Mesenchymal stem cell (in vitro differentiated cells and primary cell): ENCODE measurements around the gene ZRSR2.
A peak's percentile ranks its signal among the peaks of the same experiment; 100 is the strongest.

Experiments
- DNase-seq: peaks from one replicate; pipeline ENCODE4 v3.0.0-alpha.2; 2013
- H2AFZ ChIP-seq: one replicate; pipeline ENCODE4 v1.6.1; 2013; ENCODE audit warnings: low read depth, mild to moderate bottlenecking, control low read depth, inconsistent platforms, low read length, moderate library complexity
- H2AK5ac ChIP-seq: 2 replicates; pipeline ENCODE4 v1.6.1; 2013; ENCODE audit warnings: low read length, moderate library complexity, mild to moderate bottlenecking, inconsistent platforms; ENCODE audit not compliant: severe bottlenecking
- H2BK120ac ChIP-seq: one replicate; pipeline ENCODE4 v1.6.1; 2013; ENCODE audit warnings: low read depth, mild to moderate bottlenecking, inconsistent platforms, low read length, moderate library complexity
- H2BK12ac ChIP-seq, 2 experiments: one replicate each; pipeline ENCODE4 v1.6.1; 2013; ENCODE audit warnings: inconsistent platforms in 2 of 2, low read length in 2 of 2, mild to moderate bottlenecking in 2 of 2, moderate library complexity in 2 of 2, control low read depth in 1 of 2
- H2BK15ac ChIP-seq: one replicate; pipeline ENCODE4 v1.6.1; 2013; ENCODE audit warnings: mild to moderate bottlenecking, low read depth, inconsistent platforms; ENCODE audit not compliant: poor library complexity, severe bottlenecking
- H2BK5ac ChIP-seq: 2 replicates; pipeline ENCODE4 v1.6.1; 2013; ENCODE audit warnings: low read depth, mild to moderate bottlenecking, low read length, control low read depth, inconsistent platforms; ENCODE audit not compliant: poor library complexity, severe bottlenecking
- H3K14ac ChIP-seq, 2 experiments: one replicate each; pipeline ENCODE4 v1.6.1; 2013; ENCODE audit warnings: inconsistent platforms in 2 of 2, low read length in 2 of 2, control low read depth in 1 of 2, mild to moderate bottlenecking in 1 of 2, moderate library complexity in 1 of 2
- H3K18ac ChIP-seq, 2 experiments: one replicate each; pipeline ENCODE4 v1.6.1; 2013; ENCODE audit warnings: inconsistent platforms in 2 of 2, low read length in 2 of 2, control low read depth in 1 of 2, low read depth in 1 of 2, mild to moderate bottlenecking in 1 of 2
- H3K23ac ChIP-seq, 2 experiments: one replicate each; pipeline ENCODE4 v1.6.1; 2013; ENCODE audit warnings: inconsistent platforms in 2 of 2, low read length in 2 of 2, mild to moderate bottlenecking in 2 of 2, moderate library complexity in 2 of 2, control low read depth in 1 of 2
- H3K27ac ChIP-seq: 2 replicates; pipeline ENCODE4 v1.5.1; 2013; ENCODE audit warnings: mild to moderate bottlenecking, moderate library complexity, low read length, control low read depth, inconsistent platforms; ENCODE audit not compliant: poor library complexity, severe bottlenecking
- H3K27me3 ChIP-seq, 2 experiments: 2 replicates each; pipeline versions ENCODE4 v1.6.1 to v1.7.0; 2013; ENCODE audit warnings: low read length in 2 of 2, mild to moderate bottlenecking in 2 of 2, moderate library complexity in 2 of 2, control low read depth in 1 of 2, inconsistent platforms in 1 of 2; ENCODE audit not compliant: control insufficient read depth in 1 of 2, insufficient read depth in 1 of 2
- H3K36me3 ChIP-seq, 2 experiments: 2 replicates each; pipeline versions ENCODE4 v1.6.1 to v1.7.0; 2013; ENCODE audit warnings: low read length in 2 of 2, control low read depth in 1 of 2, inconsistent platforms in 1 of 2, low read depth in 1 of 2, mild to moderate bottlenecking in 1 of 2; ENCODE audit not compliant: insufficient read depth in 2 of 2, control insufficient read depth in 1 of 2
- H3K4ac ChIP-seq, 2 experiments: one replicate each; pipeline ENCODE4 v1.6.1; 2013; ENCODE audit warnings: inconsistent platforms in 2 of 2, low read length in 2 of 2, mild to moderate bottlenecking in 2 of 2, moderate library complexity in 2 of 2, control low read depth in 1 of 2, low read depth in 1 of 2
- H3K4me1 ChIP-seq: 2 replicates; pipeline ENCODE4 v1.6.1; 2013; ENCODE audit warnings: low read depth, low read length, control low read depth; ENCODE audit not compliant: control insufficient read depth, insufficient read depth
- H3K4me2 ChIP-seq: 2 replicates; pipeline ENCODE4 v1.6.1; 2013; ENCODE audit warnings: low read length, mild to moderate bottlenecking, inconsistent platforms; ENCODE audit not compliant: poor library complexity, severe bottlenecking
- H3K4me3 ChIP-seq, 2 experiments: 2 replicates each; pipeline versions ENCODE4 v1.5.1 to v1.7.0; 2013; ENCODE audit warnings: low read length in 2 of 2, mild to moderate bottlenecking in 2 of 2, control low read depth in 1 of 2, low read depth in 1 of 2; ENCODE audit not compliant: insufficient read depth in 1 of 2
- H3K79me1 ChIP-seq: replicated peaks from 2 replicates; pipeline ENCODE4 v1.6.1; 2013; ENCODE audit warnings: mild to moderate bottlenecking, control low read depth, low read length, inconsistent platforms; ENCODE audit not compliant: poor library complexity, severe bottlenecking
- H3K9ac ChIP-seq: 2 replicates; pipeline ENCODE4 v1.7.0; 2013; ENCODE audit warnings: mild to moderate bottlenecking, low read length, moderate library complexity
- H3K9me3 ChIP-seq: 2 replicates; pipeline ENCODE4 v1.7.0; 2013; ENCODE audit warnings: mild to moderate bottlenecking, low read length; ENCODE audit not compliant: control insufficient read depth
- H4K8ac ChIP-seq: one replicate; pipeline ENCODE4 v1.6.1; 2013; ENCODE audit warnings: inconsistent platforms, mild to moderate bottlenecking, low read length, moderate library complexity
- H4K91ac ChIP-seq: one replicate; pipeline ENCODE4 v1.6.1; 2013; ENCODE audit warnings: mild to moderate bottlenecking, low read length, inconsistent platforms
- WGBS: methylation state at CpG from one replicate; pipeline ENCODE4 v1.1.7; 2013; ENCODE audit warnings: mixed read lengths; 5-methylcytosine and 5-hydroxymethylcytosine counted together

ZRSR2 gene

GRCh38 chrX:15786915-15787314 lies 3.4 kb upstream of the ZRSR2 start:
- Histone ChIP-seq H2AFZ (no peak overlapping the region), H3K27ac (no peak overlapping the region), H3K36me3 (peaks cover 0 to 30% of the 10 kb centered on the region in 2 experiments), H3K18ac (no peak overlapping the region), H4K91ac (no peak overlapping the region), H4K8ac (no peak overlapping the region), H2BK5ac (no peak overlapping the region), H3K14ac (no peak overlapping the region), H3K27me3 (no peaks in the 10 kb centered on the region), H3K4ac (no peak overlapping the region), H3K4me1 (no peaks in the 10 kb centered on the region), H2BK120ac (no peak overlapping the region), H3K4me2 (no peak overlapping the region), H2AK5ac (no peak overlapping the region), H3K9ac (no peak overlapping the region), H2BK12ac (no peak overlapping the region), H3K23ac (no peak overlapping the region), H3K79me1 (no peaks in the 10 kb centered on the region), H3K4me3 (no peak overlapping the region), H2BK15ac (no peak overlapping the region), H3K9me3 (no peaks in the 10 kb centered on the region)
- WGBS = 93% methylated on average over 2 of the region's 3 CpGs
- DNase-seq = no peak

GRCh38 chrX:15790769-15791290 lies 546 bp downstream of the ZRSR2 start:
- Histone ChIP-seq H2BK120ac (no peak overlapping the region), H4K8ac (peak overlapping the region; percentile 72), H3K36me3 (peaks cover 3 to 28% of the 10 kb centered on the region in 2 experiments), H3K14ac (no peak overlapping the region), H2BK5ac (no peak overlapping the region), H3K23ac (no peak overlapping the region), H3K27ac (peak overlapping the region; percentile 91), H2AFZ (peak overlapping the region; percentile 82), H3K27me3 (no peaks in the 10 kb centered on the region), H4K91ac (no peak overlapping the region), H3K4ac (peak overlapping the region in 1 of 2 experiments; percentile 51), H2BK12ac (no peak overlapping the region), H2AK5ac (no peak overlapping the region), H2BK15ac (no peak overlapping the region), H3K4me3 (peak overlapping the region; percentile 79 to 99), H3K4me2 (peak overlapping the region; percentile 43), H3K9ac (peak overlapping the region; percentile 92), H3K18ac (peak overlapping the region; percentile 62 to 96), H3K79me1 (no peaks in the 10 kb centered on the region), H3K4me1 (no peaks in the 10 kb centered on the region), H3K9me3 (no peaks in the 10 kb centered on the region)
- WGBS = 1% methylated on average over 7 of the region's 15 CpGs
- DNase-seq = no peak

GRCh38 chrX:15797707-15798106 lies 7.4 kb downstream of the ZRSR2 start:
- Histone ChIP-seq H3K14ac (no peak overlapping the region), H3K4me3 (no peak overlapping the region), H3K27me3 (no peaks in the 10 kb centered on the region), H3K9me3 (no peaks in the 10 kb centered on the region), H2BK12ac (no peak overlapping the region), H3K27ac (no peak overlapping the region), H2BK120ac (no peak overlapping the region), H2BK5ac (no peak overlapping the region), H2BK15ac (no peak overlapping the region), H3K4me1 (no peaks in the 10 kb centered on the region), H3K79me1 (no peaks in the 10 kb centered on the region), H2AK5ac (no peak overlapping the region), H3K9ac (no peak overlapping the region), H3K36me3 (peaks cover 3 to 57% of the 10 kb centered on the region in 2 experiments), H4K8ac (no peak overlapping the region), H2AFZ (no peak overlapping the region), H4K91ac (no peak overlapping the region), H3K18ac (no peak overlapping the region), H3K23ac (no peak overlapping the region), H3K4me2 (no peak overlapping the region), H3K4ac (no peak overlapping the region)
- no peak for DNase-seq
- 97% methylated on average over 3 of the region's 4 CpGs for WGBS

GRCh38 chrX:15804563-15804962 lies 14.3 kb downstream of the ZRSR2 start:
- H3K14ac ChIP-seq = no peak overlapping the region
- no peak overlapping the region for H2BK12ac ChIP-seq
- H3K27ac ChIP-seq = no peak overlapping the region
- H2AK5ac ChIP-seq = no peak overlapping the region
- no peak overlapping the region for H3K18ac ChIP-seq
- no peak overlapping the region for H3K4me2 ChIP-seq
- H4K91ac ChIP-seq = no peak overlapping the region
- no peak overlapping the region for H2BK5ac ChIP-seq
- H3K79me1 ChIP-seq = no peaks in the 10 kb centered on the region
- H3K4me1 ChIP-seq = no peaks in the 10 kb centered on the region
- H3K9ac ChIP-seq = no peak overlapping the region
- H3K23ac ChIP-seq = no peak overlapping the region
- no peak overlapping the region for H2AFZ ChIP-seq
- H3K36me3 ChIP-seq = peaks cover 0 to 66% of the 10 kb centered on the region in 2 experiments
- no peaks in the 10 kb centered on the region for H3K27me3 ChIP-seq
- H2BK120ac ChIP-seq = no peak overlapping the region
- H4K8ac ChIP-seq = no peak overlapping the region
- DNase-seq = no peak
- H3K9me3 ChIP-seq = no peaks in the 10 kb centered on the region
- H2BK15ac ChIP-seq = no peak overlapping the region
- no peak overlapping the region for H3K4ac ChIP-seq
- H3K4me3 ChIP-seq = no peak overlapping the region
